ENCODE data around the gene EARS2.

EARS2 gene

GRCh38 chr16:23482778-23483177 is 74.4 kb downstream of the EARS2 start:
- Histone ChIP-seq H3K27me3 (ENCODE audit: control insufficient read depth in 1 of 2, insufficient read depth in 2 of 2, low read length in 2 of 2) (no peaks in the 10 kb centered on the region), H3K9me3 (ENCODE audit: control insufficient read depth in 2 of 2, low read length in 2 of 2) (no peaks in the 10 kb centered on the region), H3K4me3 (ENCODE audit: low read length in 2 of 2) (no peak overlapping the region), H3K9ac (ENCODE audit: low read length in 2 of 2) (no peak overlapping the region), H3K27ac (ENCODE audit: low read length) (no peak overlapping the region), H3K36me3 (ENCODE audit: control insufficient read depth in 2 of 2, insufficient read depth in 2 of 2, low read length in 2 of 2) (peaks cover 80 to 81% of the 10 kb centered on the region in 2 donors), H3K4me1 (ENCODE audit: control insufficient read depth, insufficient read depth, low read length) (no peaks in the 10 kb centered on the region)

- no peaks in the 10 kb centered on the region for H3K9me3 ChIP-seq (ENCODE audit: control insufficient read depth in 2 of 2, low read length in 2 of 2)
- H3K27ac ChIP-seq (ENCODE audit: low read length): no peak overlapping the region
- no peak overlapping the region for H3K9ac ChIP-seq (ENCODE audit: low read length in 2 of 2)
- peaks cover 69 to 70% of the 10 kb centered on the region in 2 donors for H3K36me3 ChIP-seq (ENCODE audit: control insufficient read depth in 2 of 2, insufficient read depth in 2 of 2, low read length in 2 of 2)
- H3K27me3 ChIP-seq (ENCODE audit: control insufficient read depth in 1 of 2, insufficient read depth in 2 of 2, low read length in 2 of 2): no peaks in the 10 kb centered on the region
- H3K4me3 ChIP-seq (ENCODE audit: low read length in 2 of 2): no peak overlapping the region
- H3K4me1 ChIP-seq (ENCODE audit: control insufficient read depth, insufficient read depth, low read length): no peaks in the 10 kb centered on the region
Observed at GRCh38 chr16:23480257-23480656, 76.9 kb downstream of the EARS2 start.

- Histone ChIP-seq H3K27me3 (ENCODE audit: control insufficient read depth in 1 of 2, insufficient read depth in 2 of 2, low read length in 2 of 2) (no peaks in the 10 kb centered on the region), H3K4me3 (ENCODE audit: low read length in 2 of 2) (no peak overlapping the region), H3K27ac (ENCODE audit: low read length) (no peak overlapping the region), H3K9me3 (ENCODE audit: control insufficient read depth in 2 of 2, low read length in 2 of 2) (no peaks in the 10 kb centered on the region), H3K9ac (ENCODE audit: low read length in 2 of 2) (no peak overlapping the region), H3K36me3 (ENCODE audit: control insufficient read depth in 2 of 2, insufficient read depth in 2 of 2, low read length in 2 of 2) (peaks cover 66 to 67% of the 10 kb centered on the region in 2 donors), H3K4me1 (ENCODE audit: control insufficient read depth, insufficient read depth, low read length) (no peaks in the 10 kb centered on the region)
Observed at GRCh38 chr16:23479138-23479537, 78.0 kb downstream of the EARS2 start.

- no peak overlapping the region for H3K9ac ChIP-seq (ENCODE audit: low read length in 2 of 2)
- H3K4me3 ChIP-seq (ENCODE audit: low read length in 2 of 2): no peak overlapping the region
- no peaks in the 10 kb centered on the region for H3K9me3 ChIP-seq (ENCODE audit: control insufficient read depth in 2 of 2, low read length in 2 of 2)
- no peaks in the 10 kb centered on the region for H3K4me1 ChIP-seq (ENCODE audit: control insufficient read depth, insufficient read depth, low read length)
- no peaks in the 10 kb centered on the region for H3K27me3 ChIP-seq (ENCODE audit: control insufficient read depth in 1 of 2, insufficient read depth in 2 of 2, low read length in 2 of 2)
- peaks cover 69 to 71% of the 10 kb centered on the region in 2 donors for H3K36me3 ChIP-seq (ENCODE audit: control insufficient read depth in 2 of 2, insufficient read depth in 2 of 2, low read length in 2 of 2)
- no peak overlapping the region for H3K27ac ChIP-seq (ENCODE audit: low read length)
Observed at GRCh38 chr16:23478566-23478965, 78.6 kb downstream of the EARS2 start.

- no peak overlapping the region for H3K4me3 ChIP-seq (ENCODE audit: low read length in 2 of 2)
- no peaks in the 10 kb centered on the region for H3K27me3 ChIP-seq (ENCODE audit: control insufficient read depth in 1 of 2, insufficient read depth in 2 of 2, low read length in 2 of 2)
- H3K27ac ChIP-seq (ENCODE audit: low read length): no peak overlapping the region
- no peak overlapping the region for H3K9ac ChIP-seq (ENCODE audit: low read length in 2 of 2)
- peaks cover 50 to 58% of the 10 kb centered on the region in 2 donors for H3K36me3 ChIP-seq (ENCODE audit: control insufficient read depth in 2 of 2, insufficient read depth in 2 of 2, low read length in 2 of 2)
- no peaks in the 10 kb centered on the region for H3K9me3 ChIP-seq (ENCODE audit: control insufficient read depth in 2 of 2, low read length in 2 of 2)
- no peaks in the 10 kb centered on the region for H3K4me1 ChIP-seq (ENCODE audit: control insufficient read depth, insufficient read depth, low read length)
Observed at GRCh38 chr16:23476289-23476688, 80.9 kb downstream of the EARS2 start.
